ENCODE results near the gene PRKAR1B. TPM values are rescaled to one million over a fixed set of nuclear protein-coding genes. Genes with fewer than 3 reads are reported as not detected.
"Not testable (repeated sequence)": the region's sequence is repeated elsewhere in the genome, so short reads cannot be mapped to it uniquely, and the experiment has no call there.

The PRKAR1B gene
- total RNA-seq, 1 donor from 2014 or later, result 39.5 TPM

DNA sequence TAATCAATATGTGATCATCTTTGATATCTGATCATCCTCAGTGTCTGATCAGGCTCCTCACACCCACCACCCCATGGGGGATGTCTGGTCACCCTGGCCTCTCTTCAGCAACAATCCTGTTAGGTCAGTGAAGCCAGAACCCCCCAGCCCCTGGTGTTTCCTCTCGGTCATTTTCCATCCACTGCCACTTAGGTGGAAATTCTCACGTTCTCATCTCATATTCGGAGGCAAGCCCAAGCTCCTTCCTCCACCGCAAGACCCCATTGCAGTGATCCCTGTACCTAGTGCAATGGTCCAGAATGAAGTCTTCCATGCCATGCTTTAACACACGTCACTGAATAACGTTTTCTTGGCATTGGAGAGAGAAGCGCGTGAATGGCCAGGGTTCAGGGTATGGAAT is 103.6 kb downstream of the PRKAR1B start:
- no peak for DNase-seq (ENCODE audit: low read depth in 2 of 2)

DNA sequence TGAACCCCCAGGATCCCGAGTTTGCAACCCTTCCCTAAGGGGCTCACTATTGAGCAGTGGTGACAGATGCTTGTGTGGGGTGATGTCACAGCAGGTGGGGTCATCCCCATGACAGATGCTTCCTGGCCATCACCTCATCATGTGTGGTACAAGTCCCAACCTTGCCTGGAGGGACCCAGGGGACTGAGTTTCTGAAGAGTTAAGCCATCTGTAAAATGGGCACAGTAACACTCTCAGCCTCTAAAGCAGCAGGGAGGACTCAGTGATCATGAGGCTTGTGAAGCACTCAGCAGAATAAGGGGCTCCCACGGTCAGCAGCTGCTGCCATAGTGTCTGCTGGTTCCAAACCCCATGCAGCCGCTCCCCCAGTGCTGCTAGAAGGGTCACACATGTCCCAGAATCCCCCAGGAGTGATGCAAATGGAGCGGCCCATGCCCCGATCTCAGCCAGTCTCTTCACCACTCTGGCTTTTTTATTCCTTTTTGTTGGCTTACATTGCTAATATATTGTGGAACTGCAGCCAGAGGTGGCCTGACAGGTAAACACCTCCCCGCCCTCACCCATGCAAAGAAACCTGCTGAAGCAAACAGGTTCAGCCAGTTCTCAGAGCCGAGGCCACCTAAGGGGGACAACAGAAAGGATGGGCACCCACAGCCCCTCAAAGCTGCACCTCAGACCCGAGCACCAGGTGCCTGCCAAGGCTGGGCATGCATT is 105.4 kb downstream of the PRKAR1B start:
- no peak for DNase-seq (ENCODE audit: low read depth in 2 of 2)

DNA sequence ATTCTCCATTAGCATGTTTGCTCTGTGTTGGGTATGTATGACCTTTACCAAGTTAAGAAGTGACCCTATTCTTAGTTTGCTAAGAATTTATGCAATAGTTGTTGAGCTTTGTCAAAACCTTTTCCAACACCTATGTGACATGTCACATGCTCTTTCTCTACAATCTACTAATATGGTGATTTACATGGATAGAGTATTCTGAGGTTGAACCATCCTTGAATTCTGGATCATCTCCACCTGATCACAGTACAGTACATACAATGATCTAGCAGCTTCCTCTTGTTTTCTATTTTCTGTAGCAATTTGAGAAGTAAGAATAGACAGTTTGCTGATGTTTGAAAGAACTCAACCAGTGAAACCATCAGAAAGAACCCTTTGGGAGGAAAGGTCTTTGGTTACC is 106.2 kb downstream of the PRKAR1B start:
- DNase-seq (ENCODE audit: low read depth in 2 of 2), result no peak

DNA sequence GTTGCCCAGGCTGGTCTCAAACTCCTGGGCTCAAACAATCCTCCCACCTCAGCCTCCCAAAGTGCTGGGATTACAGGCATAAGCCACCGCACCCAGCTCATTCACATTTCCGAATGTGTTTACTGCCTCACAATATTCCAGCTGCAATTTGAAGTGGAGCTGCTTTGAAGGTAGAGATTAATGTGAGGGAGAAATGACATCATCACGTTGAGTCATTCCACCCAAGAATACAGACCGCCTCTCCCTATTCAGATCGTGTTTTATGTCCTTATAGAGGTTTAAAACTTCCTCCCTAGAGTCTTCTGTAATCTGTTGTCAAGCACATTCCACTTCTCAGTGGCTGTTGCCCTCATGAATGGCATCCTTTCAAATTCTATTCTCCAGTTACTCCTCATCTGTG is 107.0 kb downstream of the PRKAR1B start:
- DNase-seq (ENCODE audit: low read depth in 2 of 2), result peak in 1 of 2 donors; percentile 76

DNA sequence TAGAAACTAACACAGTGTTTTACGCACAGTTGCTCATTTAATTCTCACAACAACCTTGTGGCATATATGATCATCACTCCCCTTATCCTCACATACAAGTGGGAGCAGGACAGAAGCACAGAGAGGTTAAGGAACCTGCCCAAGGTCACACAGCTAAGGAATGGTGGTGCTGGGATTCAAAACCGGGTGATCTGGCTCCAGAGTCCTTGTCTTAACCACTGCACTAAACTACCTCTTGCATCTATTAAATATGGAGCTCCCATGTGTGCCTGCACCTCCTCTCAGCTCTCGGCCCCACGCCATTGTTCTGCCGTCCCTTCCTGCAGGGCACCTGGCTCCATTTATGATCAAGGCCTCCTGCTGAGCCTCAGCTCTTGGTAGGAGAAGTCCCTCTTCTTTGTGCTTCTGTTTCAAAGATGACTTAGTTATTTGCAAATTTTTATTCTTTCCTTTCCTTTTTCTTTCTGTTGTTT is 107.7 kb downstream of the PRKAR1B start:
- no peak for DNase-seq (ENCODE audit: low read depth in 2 of 2)

DNA sequence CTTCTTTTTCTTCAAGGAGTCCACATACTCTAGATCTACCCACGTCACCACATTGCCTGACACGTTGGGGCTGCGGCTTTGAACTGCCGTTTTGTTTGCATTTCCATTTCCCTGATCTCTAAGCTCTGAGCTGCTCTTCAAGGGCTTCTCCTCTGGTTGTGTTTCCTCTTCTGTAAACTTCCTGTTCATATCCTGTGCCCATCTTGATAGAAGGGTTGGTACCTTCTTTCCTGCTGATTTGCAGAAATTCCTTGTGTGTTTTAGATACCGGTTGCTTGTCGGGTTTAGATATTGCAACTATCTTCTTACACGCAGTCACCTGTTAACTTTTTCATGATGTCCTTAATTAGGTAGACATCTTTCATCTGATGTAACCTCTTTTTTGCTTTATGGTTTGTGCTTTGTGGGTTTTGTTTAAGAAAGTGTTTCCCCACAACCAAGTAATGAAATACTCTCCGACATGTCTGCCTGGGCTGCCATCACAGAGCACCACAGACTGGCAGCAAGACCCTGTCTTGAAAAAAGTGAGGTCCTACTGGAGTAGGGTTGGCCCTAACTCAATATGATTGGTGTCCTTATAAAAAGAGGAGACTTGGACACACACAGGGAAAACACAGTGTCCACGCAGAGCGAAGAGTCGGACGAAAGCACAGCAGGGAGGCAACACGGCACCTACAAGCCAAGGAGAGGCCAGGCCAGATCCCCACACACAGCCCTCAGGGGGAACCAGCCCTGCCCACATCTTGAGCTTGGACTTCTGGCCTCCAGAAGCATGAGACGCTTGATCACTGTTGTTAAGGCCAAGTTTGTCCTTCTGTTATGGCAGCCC is 108.3 kb downstream of the PRKAR1B start:
- no peak for DNase-seq (ENCODE audit: low read depth in 2 of 2)

DNA sequence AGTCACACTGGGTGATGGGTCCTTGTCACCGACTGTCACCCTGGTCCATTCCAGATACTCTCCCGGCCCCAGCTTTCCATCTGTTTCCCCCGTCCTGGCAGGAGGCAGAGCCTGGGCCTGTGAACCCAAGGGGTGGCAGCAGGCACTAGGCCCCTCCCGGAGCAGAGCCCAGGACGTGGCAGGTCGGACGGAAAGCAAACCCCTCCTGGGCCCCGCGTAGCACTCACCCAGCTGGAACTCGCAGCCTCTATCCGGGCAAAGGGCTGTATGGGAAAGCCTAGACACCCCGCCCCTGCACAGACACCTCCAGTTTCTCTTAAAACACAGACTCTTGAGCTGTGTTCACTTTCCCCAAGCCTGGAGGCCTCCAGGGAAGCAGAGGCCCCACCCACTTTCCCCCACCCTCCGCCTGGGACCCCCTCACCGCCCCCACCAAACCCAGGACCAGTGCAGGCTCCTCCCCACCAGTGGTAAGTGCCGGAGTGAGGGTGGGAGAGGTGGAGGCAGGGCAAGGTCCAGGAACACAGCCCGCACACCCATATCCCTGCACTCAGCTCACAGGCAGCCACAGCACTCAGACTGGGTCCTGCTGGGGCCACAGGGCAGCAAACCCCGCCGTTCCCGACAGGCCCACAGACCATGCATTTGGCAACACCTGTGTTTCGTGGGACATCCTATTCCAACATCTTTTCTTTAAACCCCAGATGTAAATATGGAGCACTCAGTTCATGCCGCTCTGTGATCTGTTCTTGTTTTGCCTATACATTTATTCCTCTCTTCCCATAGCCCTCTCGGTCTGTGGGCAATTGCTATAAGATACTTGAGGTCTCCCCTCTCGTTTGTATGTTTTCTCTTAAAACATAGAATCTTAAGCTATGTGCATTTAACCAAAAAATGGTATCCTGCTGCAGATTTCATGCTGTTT is 109.2 kb downstream of the PRKAR1B start:
- DNase-seq (ENCODE audit: low read depth in 2 of 2), result no peak

DNA sequence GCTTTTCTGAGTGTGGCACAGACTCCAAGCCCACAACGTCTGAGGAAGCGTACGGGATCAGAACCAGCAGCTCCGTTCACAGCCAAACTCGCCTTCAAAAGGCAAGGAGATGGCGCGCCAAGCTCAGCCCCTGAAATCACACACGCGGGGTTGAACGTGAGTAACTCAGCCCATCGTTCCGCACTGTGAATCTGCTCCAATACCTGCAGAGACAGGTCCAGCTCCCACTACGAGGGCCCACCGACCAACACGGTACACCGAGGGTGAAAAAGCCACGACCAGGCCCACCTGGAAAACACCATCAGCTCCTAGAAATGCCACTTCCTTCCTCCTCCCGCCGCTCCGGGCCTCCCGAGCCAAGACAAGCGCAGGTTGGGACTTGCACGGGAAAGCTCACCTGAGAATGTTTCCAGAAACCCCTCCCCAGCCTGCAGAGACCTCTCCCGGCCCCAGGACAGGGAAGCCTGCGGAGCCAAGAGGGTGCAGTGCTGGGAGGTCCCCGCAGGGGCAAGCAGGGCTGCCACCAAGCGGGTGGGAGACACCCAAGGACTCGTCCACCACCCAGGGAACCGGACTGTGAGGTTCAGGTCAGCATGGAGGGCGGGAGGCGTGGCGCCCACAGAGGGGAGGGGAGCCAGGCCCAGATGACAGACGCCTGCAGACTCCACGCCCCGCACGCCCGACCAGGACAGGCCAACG is 113.5 kb downstream of the PRKAR1B start:
- DNase-seq (ENCODE audit: low read depth in 2 of 2), result no peak

DNA sequence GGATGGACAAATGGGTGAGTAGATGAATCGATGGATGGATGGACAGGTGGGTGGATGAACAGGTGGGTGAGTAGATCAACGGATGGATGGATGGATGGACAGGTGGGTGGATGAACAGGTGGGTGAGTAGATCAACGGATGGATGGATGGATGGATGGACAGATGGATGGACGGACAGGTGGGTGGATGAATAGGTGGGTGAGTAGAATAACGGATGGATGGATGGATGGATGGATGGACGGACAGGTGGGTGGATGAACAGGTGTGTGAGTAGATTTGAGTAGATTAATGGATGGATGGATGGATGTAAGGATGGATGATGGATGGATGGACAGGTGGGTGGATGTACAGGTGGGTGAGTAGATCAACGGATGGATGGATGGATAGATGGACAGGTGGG is 115.2 kb downstream of the PRKAR1B start:
- not testable (repeated sequence) for DNase-seq (ENCODE audit: low read depth in 2 of 2)

DNA sequence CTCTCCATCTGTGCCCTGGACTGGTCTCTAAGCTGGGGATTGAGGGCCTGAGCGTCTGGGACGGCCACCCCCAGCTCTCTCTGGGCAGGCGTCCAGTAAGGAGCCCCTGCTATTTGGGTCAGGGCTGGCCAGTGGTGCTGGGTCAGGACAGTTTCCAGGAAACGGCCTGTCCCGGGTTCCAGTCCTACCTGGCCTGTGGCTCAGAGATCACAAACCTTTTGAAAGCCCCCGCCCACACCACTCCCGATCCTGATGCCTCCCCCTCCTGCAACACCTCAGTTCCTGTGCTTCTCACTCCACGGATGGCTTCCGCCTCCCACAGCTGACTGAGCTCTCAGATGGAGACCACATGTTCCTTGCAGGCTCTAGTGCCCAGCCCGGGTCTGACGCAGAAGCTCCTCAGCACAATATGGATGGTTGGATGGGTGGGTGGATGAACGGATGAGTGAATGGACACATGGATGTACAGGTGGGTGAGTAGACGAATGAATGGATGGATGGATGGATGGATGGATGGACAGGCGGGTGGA is 115.7 kb downstream of the PRKAR1B start:
- DNase-seq (ENCODE audit: low read depth in 2 of 2), result no peak

DNA sequence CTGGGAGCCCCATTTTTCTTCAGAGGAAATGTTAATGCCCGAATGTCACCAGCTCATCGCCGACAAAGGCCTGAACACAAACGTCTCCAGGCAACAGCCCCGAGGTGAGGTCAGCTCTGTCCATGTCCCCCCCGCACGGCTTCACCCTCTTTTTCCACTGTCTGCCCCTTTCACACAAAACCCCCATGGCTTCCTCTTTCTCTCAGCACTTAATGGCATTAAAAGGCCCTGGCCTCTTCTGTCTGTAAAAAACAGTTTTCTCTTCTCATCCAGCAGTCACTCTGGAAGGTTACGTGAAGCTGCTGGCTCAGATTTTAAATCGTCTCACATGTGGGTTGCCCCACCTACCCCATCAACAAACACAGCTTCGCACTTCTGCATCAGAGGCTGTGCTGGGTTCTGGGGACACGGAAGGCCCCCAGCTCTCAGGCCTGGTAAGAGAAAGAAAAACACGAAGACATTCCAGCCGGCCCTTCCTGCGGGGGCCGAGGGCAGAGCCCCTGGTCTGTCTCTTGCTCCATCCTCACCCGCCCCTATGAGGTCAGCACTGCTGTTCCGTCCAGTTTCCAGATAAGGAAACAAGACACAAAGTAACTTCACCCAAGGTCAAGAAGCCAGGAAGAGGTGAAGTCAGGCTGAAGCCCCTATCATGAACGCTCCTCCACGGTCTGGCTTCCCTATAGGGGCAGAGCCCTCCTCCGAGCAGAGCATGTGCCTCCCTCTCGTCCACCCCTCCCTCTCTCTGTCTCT is 116.4 kb downstream of the PRKAR1B start:
- peak; percentile 43 to 64 for DNase-seq (ENCODE audit: low read depth in 2 of 2)

DNA sequence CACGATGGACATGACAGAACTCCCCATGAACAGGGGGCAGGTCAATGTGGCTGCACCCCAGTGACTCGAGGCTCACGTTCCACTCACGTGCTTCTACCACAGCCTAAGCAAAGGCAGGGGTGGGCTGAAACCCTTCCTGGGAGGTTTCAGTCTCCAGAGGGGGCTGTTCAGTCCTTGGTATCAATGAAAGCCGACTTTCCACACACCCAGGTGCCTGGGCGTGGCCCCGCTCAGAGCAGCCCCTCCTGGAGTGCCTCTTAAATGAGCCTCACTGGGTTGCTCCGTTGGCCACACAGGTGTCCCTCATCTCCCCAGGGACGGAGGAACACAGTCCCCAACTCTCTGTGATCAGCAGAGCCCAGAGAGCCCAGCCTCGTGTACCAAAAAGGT is 116.9 kb downstream of the PRKAR1B start:
- DNase-seq (ENCODE audit: low read depth in 2 of 2), result no peak

DNA sequence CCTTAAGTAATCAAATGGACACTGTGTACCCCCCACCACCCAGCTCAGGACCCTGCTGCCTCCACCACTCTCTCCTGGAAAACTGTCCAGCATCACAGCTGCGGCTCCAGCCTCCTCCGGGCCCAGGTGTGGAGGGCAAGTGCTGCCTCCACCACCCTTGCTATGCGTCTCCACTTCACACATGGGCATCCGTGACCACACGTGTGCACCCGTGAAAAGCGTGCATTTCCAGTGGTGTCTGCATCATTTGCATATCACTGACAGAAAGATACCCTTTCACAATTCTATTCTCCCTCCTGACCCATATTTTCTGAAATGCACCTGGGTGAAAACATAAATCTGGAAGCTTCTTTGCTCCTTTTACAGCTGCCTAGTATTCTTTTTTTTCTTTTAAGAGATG is 117.7 kb downstream of the PRKAR1B start:
- no peak for DNase-seq (ENCODE audit: low read depth in 2 of 2)

DNA sequence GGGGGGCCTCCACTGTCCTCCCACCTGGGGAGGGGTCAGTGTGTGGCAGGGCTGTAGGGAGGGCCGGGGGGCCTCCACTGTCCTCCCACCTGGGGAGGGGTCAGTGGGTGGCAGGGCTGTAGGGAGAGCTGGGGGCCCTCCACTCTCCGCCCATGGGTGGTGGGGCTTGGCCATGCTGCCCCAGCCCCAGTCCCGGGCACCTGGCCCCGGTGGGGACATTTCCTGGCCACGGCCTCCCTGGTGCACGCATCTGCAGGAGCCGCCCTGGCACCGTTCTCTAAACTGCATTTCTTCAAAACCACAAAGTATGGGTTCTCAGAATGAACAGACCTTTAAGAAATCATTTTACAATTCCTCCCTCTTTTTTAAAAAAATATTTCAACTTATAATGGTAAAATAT is 118.1 kb downstream of the PRKAR1B start:
- no peak for DNase-seq (ENCODE audit: low read depth in 2 of 2)

DNA sequence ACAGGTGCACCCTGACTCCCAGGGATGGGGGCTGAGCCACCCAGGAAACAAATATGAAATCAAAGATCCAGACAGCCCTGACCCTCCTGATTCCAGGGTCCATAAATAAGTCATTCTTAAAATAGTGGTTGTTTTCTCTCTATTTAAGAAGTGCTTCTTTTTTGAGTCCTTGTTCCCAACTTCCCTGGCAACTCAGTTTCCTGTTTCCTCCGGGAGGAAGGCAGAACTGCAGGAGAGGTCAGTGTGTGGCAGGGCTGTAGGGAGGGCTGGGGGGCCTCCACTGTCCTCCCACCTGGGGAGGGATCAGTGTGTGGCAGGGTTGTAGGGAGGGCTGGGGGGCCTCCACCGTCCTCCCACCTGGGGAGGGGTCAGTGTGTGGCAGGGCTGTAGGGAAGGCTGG is 118.7 kb downstream of the PRKAR1B start:
- DNase-seq (ENCODE audit: low read depth in 2 of 2), result peak in 1 of 2 donors; percentile 26

DNA sequence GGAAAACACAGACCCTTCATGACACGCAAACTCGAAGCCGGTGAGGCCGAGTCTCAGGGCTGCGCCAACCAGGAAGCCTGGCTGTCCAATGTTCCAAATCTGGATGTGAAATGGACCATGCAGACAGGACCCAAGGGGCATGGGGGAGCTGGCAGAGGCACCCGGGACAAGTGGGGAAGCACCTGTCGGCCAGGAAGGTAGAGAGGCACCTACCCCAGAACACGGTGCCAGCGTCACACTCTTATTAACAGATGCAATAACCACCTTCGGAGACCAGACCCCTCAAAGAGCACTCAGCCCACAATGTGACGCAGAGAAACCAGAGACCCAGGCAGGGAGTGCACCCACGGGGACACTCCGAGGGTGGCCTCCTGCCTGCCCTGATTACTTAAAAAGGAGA is 119.1 kb downstream of the PRKAR1B start:
- DNase-seq (ENCODE audit: low read depth in 2 of 2), result no peak

DNA sequence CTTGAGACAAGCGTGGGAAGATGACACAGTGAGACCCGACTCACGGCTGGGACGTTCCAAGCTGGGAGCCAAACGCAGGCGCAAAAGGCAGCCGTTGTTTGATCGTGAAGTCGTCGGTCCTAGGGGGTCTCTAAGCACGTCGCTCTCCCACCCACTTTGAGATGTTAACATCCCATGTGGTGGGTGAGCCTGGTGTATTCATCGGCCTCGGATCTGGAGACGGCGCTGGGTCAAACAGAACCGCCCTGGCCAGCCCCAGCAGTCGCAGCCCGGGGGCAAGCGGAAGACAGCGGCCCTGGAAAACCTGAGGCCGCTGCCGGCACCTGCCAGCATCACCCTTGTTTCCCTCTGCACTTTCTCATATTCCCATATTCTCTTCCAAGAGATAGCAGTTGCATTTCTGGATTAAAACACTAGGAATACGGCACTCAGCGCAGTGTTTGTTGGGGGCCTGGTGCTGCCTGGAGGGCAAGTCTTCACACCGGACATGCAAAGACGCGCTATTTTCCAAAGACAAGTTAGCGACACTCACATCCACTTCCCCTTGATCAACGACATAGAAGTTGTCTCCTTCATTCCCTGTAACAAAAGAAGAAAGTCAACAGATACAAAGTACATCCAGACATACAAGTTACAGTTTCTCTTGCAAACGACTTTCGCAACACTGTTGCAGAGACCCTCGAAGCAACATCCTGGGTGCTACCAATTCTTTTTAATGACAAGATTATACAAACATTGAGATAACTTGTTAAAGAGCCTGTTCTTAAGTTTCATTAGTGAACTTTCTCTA is 121.2 kb downstream of the PRKAR1B start:
- DNase-seq (ENCODE audit: low read depth in 2 of 2), result no peak

DNA sequence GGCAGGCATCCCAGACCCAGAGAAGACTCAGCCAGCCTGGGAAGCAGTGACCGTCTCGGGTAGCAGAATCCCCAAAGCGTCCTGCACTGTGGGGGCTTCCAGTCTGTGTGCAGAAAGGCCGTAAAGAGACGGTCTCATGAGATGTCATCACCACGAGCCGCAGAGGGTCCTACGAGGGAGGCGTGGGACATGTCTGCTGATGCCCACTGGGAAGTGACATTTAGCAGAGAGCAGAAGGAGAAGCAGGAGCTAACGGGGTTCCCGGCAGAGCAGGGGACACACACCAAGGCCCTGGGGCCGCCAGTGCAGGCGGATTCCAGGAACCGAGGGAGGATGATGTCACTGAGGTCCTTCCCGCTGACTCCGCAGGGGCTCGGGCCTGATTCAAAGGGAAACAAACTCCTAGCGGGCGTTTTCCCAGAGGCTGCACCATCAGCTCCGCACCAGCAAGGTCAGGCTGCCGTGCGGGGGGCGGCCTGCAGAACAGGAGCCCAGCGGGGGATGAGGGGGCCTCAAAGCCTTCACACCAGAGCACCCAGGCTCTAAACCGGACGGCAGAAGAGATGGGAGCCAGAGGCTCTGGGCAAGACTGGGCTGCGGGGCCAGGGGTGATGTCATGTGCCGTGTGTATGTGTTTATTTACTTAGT is 122.1 kb downstream of the PRKAR1B start:
- DNase-seq (ENCODE audit: low read depth in 2 of 2), result peak; percentile 40 to 47

Measured in dermis microvascular lymphatic vessel endothelial cell (primary cell).